GM03348 (cell line): Measurements from ENCODE around the gene MAP7.
"Not testable (repeated sequence)": the region's sequence is repeated elsewhere in the genome, so short reads cannot be mapped to it uniquely, and the experiment has no call there.

Experiments
- DNase-seq: peaks from one replicate; pipeline ENCODE4 v3.0.0; 2012; ENCODE audit warnings: low spot score

The MAP7 gene

GRCh38 chr6:136337121-136337520 lies 213.1 kb downstream of the MAP7 start:
- DNase-seq: no peak

DNA sequence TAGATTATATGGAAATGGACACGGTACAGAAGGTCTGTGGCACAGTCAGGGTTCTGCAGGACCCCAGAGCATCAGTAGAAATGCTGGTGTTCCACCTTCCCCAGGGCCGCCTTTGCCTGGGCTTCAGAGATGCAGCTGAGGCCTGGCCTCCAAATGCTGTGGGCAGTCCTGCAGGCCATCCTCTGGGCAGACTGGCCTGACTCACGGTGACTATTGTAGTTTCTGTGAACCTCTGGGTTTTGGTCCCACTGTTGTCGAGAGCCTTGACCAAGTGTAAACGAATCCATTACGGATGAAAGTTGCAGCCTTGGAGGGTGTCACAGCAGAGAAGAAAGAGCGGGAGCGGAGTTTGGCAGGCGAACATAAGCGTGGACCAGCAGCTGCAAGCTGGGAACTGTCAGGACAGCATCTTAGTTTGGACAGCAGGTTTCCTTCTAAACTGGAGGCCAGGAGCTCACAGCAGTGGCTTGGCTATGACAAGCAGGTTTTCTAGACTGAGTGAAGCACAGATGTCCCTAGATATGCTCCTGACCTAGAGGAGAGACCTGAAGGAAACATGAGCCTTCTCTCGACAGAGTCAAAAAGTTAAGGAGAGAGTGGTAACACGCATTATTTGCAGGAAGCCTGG lies 214.4 kb downstream of the MAP7 start:
- no peak for DNase-seq

DNA sequence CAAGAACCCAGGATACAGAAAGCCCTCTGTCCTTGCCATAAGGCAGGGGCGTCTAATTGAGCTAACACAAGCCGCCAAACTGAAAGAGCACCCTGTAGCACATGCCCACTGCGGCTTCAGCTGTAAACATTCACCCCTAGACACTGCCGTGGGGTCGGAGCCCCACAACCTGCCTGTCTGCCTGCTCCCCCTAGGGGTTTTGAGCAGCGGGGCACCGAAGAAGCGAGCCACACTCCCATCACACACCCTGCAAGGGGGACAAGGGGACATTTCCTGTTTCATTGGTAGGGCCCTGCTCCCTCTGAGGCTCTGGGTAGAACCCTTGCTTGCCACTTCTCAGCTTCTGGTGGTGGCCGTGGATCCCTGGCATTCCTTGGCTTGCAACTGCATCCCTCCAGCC lies 215.4 kb downstream of the MAP7 start:
- DNase-seq: no peak

DNA sequence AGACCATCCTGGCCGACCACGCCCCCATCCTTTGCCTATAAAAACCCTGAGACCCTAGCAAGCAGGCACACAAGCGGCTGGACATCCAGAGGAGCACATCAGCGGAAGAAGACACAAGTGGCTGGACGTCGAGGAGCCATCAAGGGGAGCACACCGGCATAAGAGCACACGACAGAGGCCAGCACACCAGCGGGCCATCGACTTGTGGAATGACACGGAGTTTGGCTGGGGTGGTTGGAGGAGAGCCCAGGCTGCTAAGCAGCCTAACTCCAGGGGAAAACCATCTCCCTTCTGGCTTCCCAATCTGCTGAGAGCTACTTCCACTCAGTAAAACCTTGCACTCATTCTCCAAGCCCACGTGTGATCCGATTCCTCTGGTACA lies 215.8 kb downstream of the MAP7 start:
- no peak for DNase-seq

DNA sequence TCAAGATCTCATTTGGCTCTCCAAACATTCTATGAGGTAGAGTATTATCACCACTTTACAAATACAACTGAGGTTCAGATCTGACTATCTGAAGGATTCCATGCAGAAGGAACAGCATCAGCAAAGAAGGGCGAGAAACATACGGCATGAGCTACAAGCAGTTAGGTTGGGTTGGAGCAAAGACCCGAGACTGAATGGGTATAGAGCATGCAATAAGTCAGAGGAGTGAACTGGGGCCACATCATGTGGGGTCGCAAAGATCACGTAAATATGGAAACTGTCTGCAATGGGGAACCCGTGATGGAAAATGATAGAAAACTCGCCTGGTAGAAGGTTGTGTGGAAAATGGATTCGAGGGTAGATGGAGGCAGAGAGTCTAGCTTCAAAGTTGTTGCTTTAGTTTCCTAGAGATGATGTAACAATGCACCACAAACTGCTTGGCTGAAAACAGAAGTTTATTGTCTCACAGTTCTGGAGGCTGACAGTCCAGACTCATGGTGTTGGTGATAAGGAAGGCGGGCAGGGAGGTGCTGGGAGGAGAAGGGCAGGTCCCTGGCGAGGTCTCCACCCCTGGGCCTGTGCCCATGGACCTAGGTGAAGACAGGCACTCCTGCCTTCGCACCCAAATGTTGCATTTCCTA lies 216.3 kb downstream of the MAP7 start:
- DNase-seq: no peak

GRCh38 chr6:136331461-136331860 lies 218.8 kb downstream of the MAP7 start:
- no peak for DNase-seq

DNA sequence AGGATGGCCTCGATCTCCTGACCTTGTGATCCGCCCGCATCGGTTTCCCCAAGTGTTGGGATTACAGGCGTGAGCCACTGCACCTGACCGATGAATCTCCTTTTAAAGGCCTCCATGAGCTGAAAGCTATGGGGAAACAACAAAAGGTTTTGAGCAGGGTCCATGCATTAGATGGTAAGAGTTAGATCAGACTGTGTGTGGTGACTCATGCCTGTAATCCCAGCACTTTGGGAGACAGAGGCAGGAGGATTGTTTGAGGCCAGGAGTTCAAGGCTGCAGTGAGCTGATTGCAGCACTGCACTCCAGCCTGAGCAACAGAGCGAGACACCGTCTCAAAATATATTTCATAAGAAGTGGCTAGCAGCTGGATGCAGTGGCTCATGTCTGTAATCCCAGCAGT lies 219.6 kb downstream of the MAP7 start:
- no peak for DNase-seq

DNA sequence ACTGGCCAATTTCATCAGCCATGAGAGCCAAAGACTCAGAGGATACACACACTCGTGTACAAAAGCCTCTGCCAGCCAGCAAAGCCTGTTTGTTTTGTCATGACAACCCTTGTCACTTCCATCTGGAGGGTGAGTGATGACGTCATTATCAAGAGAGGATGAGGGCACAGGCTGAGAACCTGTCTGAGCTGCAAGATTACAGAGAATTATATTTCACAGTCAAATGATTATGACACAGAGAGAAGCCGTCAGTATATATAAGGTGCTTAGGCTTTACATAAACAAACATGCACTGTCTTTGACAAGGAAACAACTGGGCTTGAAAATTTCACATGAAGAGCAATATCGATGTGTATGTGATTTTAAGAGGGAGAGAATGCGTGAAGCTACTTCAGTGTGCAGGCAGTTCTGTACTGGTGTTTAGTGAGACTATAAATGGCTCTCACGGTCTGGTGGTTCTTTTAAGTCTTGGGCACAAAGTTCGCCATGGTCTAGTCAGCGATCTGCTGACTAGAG lies 224.1 kb downstream of the MAP7 start:
- no peak for DNase-seq

- DNase-seq: no peak
Measured at GRCh38 chr6:136324686-136325380, 225.4 kb downstream of the MAP7 start.

- peak; percentile 22 for DNase-seq
Measured at GRCh38 chr6:136323431-136324112, 226.7 kb downstream of the MAP7 start.

GRCh38 chr6:136319732-136320131 lies 230.5 kb downstream of the MAP7 start:
- DNase-seq: no peak

- DNase-seq: no peak
Measured at GRCh38 chr6:136318676-136319075, 231.5 kb downstream of the MAP7 start.

DNA sequence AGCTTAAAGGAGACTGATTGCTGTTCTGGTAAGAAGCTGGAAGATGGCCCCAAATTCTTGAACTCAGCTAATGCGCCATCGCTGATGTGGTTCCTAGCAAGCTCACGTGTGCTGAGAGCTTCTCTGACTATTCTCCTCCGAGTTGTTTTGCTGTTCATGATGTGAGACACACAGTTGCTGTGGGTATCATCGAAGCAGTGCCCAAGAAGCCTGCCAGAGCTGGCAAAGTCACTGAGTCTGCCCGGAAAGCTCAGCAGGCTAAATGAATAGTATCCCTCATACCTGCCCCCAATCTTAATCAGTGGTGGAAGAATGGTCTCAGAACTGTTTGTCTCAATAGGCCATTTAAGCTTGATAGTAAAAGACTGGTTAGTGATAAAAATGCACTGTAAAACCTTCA lies 232.3 kb downstream of the MAP7 start:
- no peak for DNase-seq

DNA sequence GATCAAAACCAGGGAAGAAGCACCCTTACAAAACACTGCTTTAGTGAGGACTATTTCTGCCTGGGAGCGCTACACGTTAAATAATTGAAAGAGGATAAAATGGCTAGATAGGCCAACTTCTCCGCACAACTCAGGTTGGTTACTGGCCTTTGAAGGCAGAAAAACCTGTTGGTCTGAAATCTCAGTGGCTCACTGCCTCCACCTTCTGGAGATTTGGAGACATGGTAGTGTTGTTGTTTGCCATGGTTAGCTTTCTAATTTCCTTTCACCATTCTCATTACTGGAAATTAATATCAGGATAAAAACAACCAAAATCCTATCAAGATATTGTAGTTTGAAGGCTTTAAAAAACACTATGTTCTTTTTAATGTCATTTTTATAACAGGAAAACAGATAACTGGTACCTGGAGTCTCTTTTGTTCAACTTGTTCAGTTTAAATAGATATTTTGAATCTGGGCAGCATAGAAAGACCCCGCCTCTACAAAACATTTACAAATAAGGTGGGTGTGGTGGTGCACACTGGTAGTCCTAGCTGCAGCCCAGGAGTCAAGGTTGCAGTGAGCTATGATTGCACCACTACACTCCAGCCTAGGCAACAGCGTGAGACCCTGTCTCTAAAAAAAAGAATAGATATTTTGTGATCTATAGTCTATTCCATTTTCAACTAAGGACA lies 233.1 kb downstream of the MAP7 start:
- DNase-seq: peak; percentile 74

DNA sequence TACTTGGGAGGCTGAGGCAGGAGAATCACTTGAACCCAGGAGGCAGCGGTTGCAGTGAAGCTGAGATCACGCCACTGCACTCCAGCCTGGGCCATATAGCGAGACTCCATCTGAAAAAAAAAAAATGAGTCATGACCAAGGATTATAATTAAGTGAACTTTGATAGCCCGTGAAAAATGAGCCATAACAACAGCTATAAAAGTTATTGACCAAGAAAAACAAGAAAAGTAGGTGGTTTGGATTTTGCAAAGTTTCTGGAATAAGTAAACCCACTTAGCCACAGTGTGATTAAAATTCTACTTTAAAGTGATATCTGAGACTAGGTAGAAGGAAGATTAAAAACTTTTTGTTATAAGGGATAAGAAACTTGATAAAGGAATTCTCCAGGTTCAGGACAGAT lies 234.6 kb downstream of the MAP7 start:
- no peak for DNase-seq

- DNase-seq: no peak
Measured at GRCh38 chr6:136312975-136313374, 237.2 kb downstream of the MAP7 start.

DNA sequence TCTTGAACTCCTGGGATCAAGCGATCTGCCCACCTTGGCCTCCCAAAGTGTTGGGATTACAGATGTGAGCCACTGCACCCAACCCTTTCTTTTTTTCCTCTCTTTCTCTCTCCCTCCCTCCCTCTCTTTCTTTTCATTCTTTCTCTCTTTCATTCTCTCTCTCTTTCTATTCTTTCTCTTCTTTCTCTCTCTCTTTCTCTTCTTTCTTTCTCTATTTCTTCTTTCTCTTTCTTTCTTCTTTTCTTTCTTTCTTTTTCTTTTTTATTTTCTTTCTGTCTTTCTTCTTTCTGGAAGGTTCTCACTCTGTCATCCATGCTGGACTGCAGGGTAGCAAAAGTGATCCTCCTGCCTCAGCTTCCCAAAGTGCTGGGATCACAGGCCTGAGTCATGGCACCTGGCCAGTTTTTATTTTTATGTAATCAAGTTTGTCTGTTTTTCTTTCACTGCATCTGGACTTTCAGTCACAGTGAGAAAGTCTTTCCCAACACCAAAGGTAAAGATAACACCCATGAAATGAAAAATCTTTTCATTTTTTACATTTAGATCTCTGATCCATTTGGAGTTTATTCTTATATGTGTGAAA lies 240.4 kb downstream of the MAP7 start:
- no peak for DNase-seq

DNA sequence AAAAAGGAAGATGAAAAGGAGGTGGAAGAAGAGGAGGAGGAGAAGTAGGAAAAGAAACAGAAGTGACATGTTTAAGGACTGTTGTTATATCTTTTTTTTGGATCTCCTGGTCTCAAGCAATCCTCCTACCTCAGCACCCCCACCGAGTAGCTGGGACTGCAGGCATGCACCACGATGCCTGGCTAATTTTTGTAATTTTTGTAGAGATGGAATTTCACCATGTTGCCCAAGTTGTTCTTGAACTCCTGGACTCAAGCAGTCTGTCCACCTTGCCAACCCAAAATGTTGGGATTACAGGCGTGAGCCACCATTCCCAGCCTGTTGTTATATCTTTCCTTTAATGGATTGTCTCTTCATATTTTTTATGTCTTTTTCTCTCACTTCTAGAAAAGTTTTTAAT lies 241.1 kb downstream of the MAP7 start:
- DNase-seq: no peak

GRCh38 chr6:136308469-136308868 lies 241.8 kb downstream of the MAP7 start:
- not testable (repeated sequence) for DNase-seq

GRCh38 chr6:136307351-136307750 lies 242.9 kb downstream of the MAP7 start:
- no peak for DNase-seq

- no peak for DNase-seq
Measured at GRCh38 chr6:136306466-136306865, 243.8 kb downstream of the MAP7 start.

GRCh38 chr6:136304410-136304809 lies 245.8 kb downstream of the MAP7 start:
- DNase-seq: no peak
